ENCODE measurements around the gene PRKACA.
"Not testable (repeated sequence)": the region's sequence is repeated elsewhere in the genome, so short reads cannot be mapped to it uniquely, and the experiment has no call there.

PRKACA gene

GRCh38 chr19:14147797-14148605, 30.4 kb upstream of the PRKACA start:
- DNase-seq: peak; percentile 63

GRCh38 chr19:14146789-14147216, 29.2 kb upstream of the PRKACA start:
- DNase-seq: peak; percentile 86

GRCh38 chr19:14146169-14146568, 28.6 kb upstream of the PRKACA start:
- DNase-seq: not testable (repeated sequence)

- no peak for DNase-seq
These were observed 27.8 kb upstream of the PRKACA start for GRCh38 chr19:14145381-14145780.

- no peak for DNase-seq
These were observed 25.0 kb upstream of the PRKACA start for GRCh38 chr19:14142262-14143190.

GRCh38 chr19:14141041-14141440, 23.5 kb upstream of the PRKACA start:
- DNase-seq: no peak

- DNase-seq: no peak
These were observed 22.4 kb upstream of the PRKACA start for GRCh38 chr19:14139944-14140343.

GRCh38 chr19:14138576-14139265, 21.2 kb upstream of the PRKACA start:
- DNase-seq: no peak

GRCh38 chr19:14136509-14137281, 19.1 kb upstream of the PRKACA start, which contains the start of gene ASF1B:
TSS of gene ASF1B (minus strand) at chr19:14136589. CDS start at chr19:14136456, 133 bp downstream.
- peak; percentile 100 for DNase-seq

GRCh38 chr19:14135985-14136508, 18.5 kb upstream of the PRKACA start:
- no peak for DNase-seq

- DNase-seq: no peak
These were observed 17.8 kb upstream of the PRKACA start for GRCh38 chr19:14135355-14135754.

- DNase-seq: no peak
These were observed 10.5 kb upstream of the PRKACA start for GRCh38 chr19:14127929-14128509.

- DNase-seq: no peak
These were observed 9.6 kb upstream of the PRKACA start for GRCh38 chr19:14127176-14127575.

- DNase-seq: no peak
These were observed 5.4 kb upstream of the PRKACA start for GRCh38 chr19:14122924-14123323.

- no peak for DNase-seq
These were observed 2.9 kb upstream of the PRKACA start for GRCh38 chr19:14120497-14120780.

- no peak for DNase-seq
These were observed 2.3 kb upstream of the PRKACA start for GRCh38 chr19:14119644-14120496.

GRCh38 chr19:14119146-14119545, 1.6 kb upstream of the PRKACA start:
- DNase-seq: no peak

GRCh38 chr19:14118165-14119051, 846 bp upstream of the PRKACA start:
- peak; percentile 45 for DNase-seq

GRCh38 chr19:14116918-14117578, 514 bp downstream of the PRKACA start:
- DNase-seq: no peak
